ENCODE data around the gene ZBTB32. TPM values are rescaled to one million over a fixed set of nuclear protein-coding genes. Genes with fewer than 3 reads are reported as not detected.

ZBTB32 gene
- total RNA-seq, 6 experiments from 2014 or later, result not detected

GRCh38 chr19:35734273-35734672 lies 29.9 kb downstream of the ZBTB32 start:
- H3K4me1 Mint-ChIP-seq (ENCODE audit: low read depth), result peaks cover 4% of the 10 kb centered on the region; the same call in 1 of the 2 replicates
- H3K27ac Mint-ChIP-seq, result no peak overlapping the region
- peaks cover 10% of the 10 kb centered on the region for H3K27me3 Mint-ChIP-seq (ENCODE audit: insufficient read depth)
- TF ChIP-seq, protein P1, sequence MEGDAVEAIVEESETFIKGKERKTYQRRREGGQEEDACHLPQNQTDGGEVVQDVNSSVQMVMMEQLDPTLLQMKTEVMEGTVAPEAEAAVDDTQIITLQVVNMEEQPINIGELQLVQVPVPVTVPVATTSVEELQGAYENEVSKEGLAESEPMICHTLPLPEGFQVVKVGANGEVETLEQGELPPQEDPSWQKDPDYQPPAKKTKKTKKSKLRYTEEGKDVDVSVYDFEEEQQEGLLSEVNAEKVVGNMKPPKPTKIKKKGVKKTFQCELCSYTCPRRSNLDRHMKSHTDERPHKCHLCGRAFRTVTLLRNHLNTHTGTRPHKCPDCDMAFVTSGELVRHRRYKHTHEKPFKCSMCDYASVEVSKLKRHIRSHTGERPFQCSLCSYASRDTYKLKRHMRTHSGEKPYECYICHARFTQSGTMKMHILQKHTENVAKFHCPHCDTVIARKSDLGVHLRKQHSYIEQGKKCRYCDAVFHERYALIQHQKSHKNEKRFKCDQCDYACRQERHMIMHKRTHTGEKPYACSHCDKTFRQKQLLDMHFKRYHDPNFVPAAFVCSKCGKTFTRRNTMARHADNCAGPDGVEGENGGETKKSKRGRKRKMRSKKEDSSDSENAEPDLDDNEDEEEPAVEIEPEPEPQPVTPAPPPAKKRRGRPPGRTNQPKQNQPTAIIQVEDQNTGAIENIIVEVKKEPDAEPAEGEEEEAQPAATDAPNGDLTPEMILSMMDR (IDR thresholded peaks at IDR 0.05), result no peak
- H3K4me3 Mint-ChIP-seq, result no peak overlapping the region
- peaks cover 21% of the 10 kb centered on the region for H3K36me3 Mint-ChIP-seq (ENCODE audit: low read depth)
- no peaks in the 10 kb centered on the region for H3K9me3 Mint-ChIP-seq
- no peak for DNase-seq

- H3K9me3 Mint-ChIP-seq, result no peaks in the 10 kb centered on the region
- DNase-seq, result no peak
- peaks cover 10% of the 10 kb centered on the region for H3K27me3 Mint-ChIP-seq (ENCODE audit: insufficient read depth)
- H3K4me1 Mint-ChIP-seq (ENCODE audit: low read depth), result peaks cover 8% of the 10 kb centered on the region; the same call in 1 of the 2 replicates
- H3K4me3 Mint-ChIP-seq, result no peak overlapping the region
- H3K36me3 Mint-ChIP-seq (ENCODE audit: low read depth), result peaks cover 16% of the 10 kb centered on the region
- TF ChIP-seq, protein P1 (IDR thresholded peaks at IDR 0.05), result no peak
- no peak overlapping the region for H3K27ac Mint-ChIP-seq
These were observed 30.5 kb downstream of the ZBTB32 start for GRCh38 chr19:35734889-35735288.

DNA sequence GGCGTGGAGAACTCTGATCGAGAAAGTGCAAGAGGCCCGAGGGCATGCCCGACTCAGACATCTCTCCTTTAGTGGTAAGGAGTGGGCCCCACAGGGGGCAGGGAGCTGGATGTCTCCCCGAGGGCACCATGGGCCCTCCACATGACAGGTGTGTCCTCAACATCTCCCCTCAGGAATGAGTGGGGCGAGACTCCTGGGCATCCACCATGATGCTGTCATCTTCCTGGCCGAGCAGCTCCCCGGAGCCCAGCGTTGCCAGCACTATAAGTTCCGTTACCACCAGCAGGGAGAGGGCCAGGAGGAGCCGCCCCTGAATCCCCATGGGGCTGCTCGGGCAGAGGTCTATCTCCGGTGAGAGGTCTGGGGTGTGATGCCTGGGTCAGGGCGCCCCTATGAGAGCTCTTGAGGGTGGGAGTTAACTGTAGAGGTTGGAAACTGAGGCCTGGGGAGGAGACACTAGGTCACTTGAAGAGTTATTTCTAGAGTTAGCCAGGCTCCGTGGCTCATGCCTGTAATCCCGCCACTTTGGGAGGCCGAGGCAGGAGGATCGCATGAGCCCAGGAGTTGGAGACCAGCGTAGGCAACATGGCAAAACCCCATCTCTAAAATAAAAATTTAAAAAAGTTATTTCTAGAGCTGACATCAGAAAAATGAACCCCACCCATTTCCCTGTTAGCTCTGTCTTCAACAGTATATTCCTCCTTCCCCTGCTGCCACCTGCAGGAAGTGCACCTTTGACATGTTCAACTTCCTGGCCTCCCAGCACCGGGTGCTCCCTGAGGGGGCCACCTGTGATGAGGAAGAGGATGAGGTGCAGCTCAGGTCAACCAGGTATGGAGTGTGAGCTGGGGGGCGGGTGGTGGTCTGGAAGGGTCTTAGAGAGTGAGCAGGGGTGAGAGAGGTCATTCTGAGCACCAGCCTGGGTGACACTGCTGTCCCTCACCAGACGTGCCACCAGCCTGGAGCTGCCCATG lies 32.8 kb downstream of the ZBTB32 start:
- H3K27me3 Mint-ChIP-seq (ENCODE audit: insufficient read depth), result peaks cover 15% of the 10 kb centered on the region

GRCh38 chr19:35738021-35738886 lies 33.9 kb downstream of the ZBTB32 start:
- H3K27me3 Mint-ChIP-seq (ENCODE audit: insufficient read depth), result peaks cover 15% of the 10 kb centered on the region
- H3K4me1 Mint-ChIP-seq (ENCODE audit: low read depth), result peaks cover 18% of the 10 kb centered on the region
- no peak overlapping the region for H3K4me3 Mint-ChIP-seq
- H3K27ac Mint-ChIP-seq, result no peak overlapping the region
- DNase-seq, result no peak
- H3K36me3 Mint-ChIP-seq (ENCODE audit: low read depth), result peaks cover 13% of the 10 kb centered on the region
- no peaks in the 10 kb centered on the region for H3K9me3 Mint-ChIP-seq
- TF ChIP-seq, protein P1 (IDR thresholded peaks at IDR 0.05), result no peak

More for the DNA sequence above, 32.8 kb downstream of the ZBTB32 start:
- TF ChIP-seq, protein P1 (IDR thresholded peaks at IDR 0.05), result peak; percentile 60
- Mint-ChIP-seq H3K27ac (no peak overlapping the region), H3K4me3 (no peak overlapping the region), H3K9me3 (no peaks in the 10 kb centered on the region), H3K36me3 (ENCODE audit: low read depth) (peaks cover 9% of the 10 kb centered on the region), H3K4me1 (ENCODE audit: low read depth) (peaks cover 16% of the 10 kb centered on the region)
- DNase-seq, result no peak

GRCh38 chr19:35738887-35739229 lies 34.5 kb downstream of the ZBTB32 start:
- Mint-ChIP-seq H3K4me1 (ENCODE audit: low read depth) (peaks cover 18% of the 10 kb centered on the region), H3K27me3 (ENCODE audit: insufficient read depth) (peaks cover 15% of the 10 kb centered on the region), H3K4me3 (no peak overlapping the region), H3K36me3 (ENCODE audit: low read depth) (peaks cover 13% of the 10 kb centered on the region), H3K27ac (no peak overlapping the region), H3K9me3 (no peaks in the 10 kb centered on the region)
- DNase-seq, result no peak
- TF ChIP-seq, protein P1 (IDR thresholded peaks at IDR 0.05), result no peak
